IMR-90 (cell line): ENCODE data around the gene FAM234A. TPM values are rescaled to one million over a fixed set of nuclear protein-coding genes. Genes with fewer than 3 reads are reported as not detected.

Source experiments
- ATAC-seq: fragments of 200-7000 bp; cut with Tn5 transposase; 2 replicates; pipeline ENCODE4 v1.9.1; 2020; ENCODE audit warnings: low read depth, mild to moderate bottlenecking, moderate library complexity
- BruUV-seq: library from RNA; stranded (reverse); fragments of 400-500 nt; replicated peaks from 2 replicates; lab custom pipeline; 2021; lab: Mats Ljungman, UMichigan
- CTCF ChIA-PET: fragments of 300-600 bp; formaldehyde crosslinking; extraction: SDS; loops from one replicate; lab custom pipeline; 2021; ENCODE audit warnings: antibody characterized with exemption; lab: Yijun Ruan, JAX
- POLR2A ChIA-PET: fragments of 300-600 bp; sonication (Branson Sonifier 250); formaldehyde crosslinking; loops from one replicate; lab custom pipeline; 2022; ENCODE audit warnings: antibody characterized with exemption; ENCODE audit not compliant: unreplicated experiment; lab: Charles Lee
- DNase-seq: peaks from one replicate; pipeline ENCODE4 v3.0.0; 2013
- H2AFZ ChIP-seq: replicated peaks from 2 replicates; pipeline ENCODE3; 2013; ENCODE audit warnings: low read length, mild to moderate bottlenecking; ENCODE audit not compliant: poor library complexity
- H2AK5ac ChIP-seq: 2 replicates; pipeline ENCODE4 v1.6.1; 2013; ENCODE audit warnings: low read depth, low read length, inconsistent platforms
- H2AK9ac ChIP-seq: replicated peaks from 2 replicates; pipeline ENCODE3; 2013; ENCODE audit warnings: mild to moderate bottlenecking, low read depth, low read length, moderate library complexity; ENCODE audit not compliant: poor library complexity
- H2BK120ac ChIP-seq: 2 replicates; pipeline ENCODE4 v1.6.1; 2013; ENCODE audit warnings: low read depth, low read length, inconsistent platforms
- H2BK15ac ChIP-seq: 3 replicates; pipeline ENCODE4 v1.6.1; 2013; ENCODE audit warnings: low read depth, low read length, inconsistent platforms
- H2BK20ac ChIP-seq: 2 replicates; pipeline ENCODE4 v1.6.1; 2013; ENCODE audit warnings: low read depth, mild to moderate bottlenecking, inconsistent platforms, low read length, moderate library complexity
- H2BK5ac ChIP-seq: 2 replicates; pipeline ENCODE4 v1.6.1; 2013; ENCODE audit warnings: mild to moderate bottlenecking, low read depth, low read length, inconsistent platforms; ENCODE audit not compliant: poor library complexity, severe bottlenecking
- H3K14ac ChIP-seq: replicated peaks from 2 replicates; pipeline ENCODE4 v1.6.1; 2013; ENCODE audit warnings: low read depth, low read length, inconsistent platforms
- H3K18ac ChIP-seq: 2 replicates; pipeline ENCODE4 v1.6.1; 2013; ENCODE audit warnings: low read depth, low read length, control low read depth
- H3K23ac ChIP-seq: 2 replicates; pipeline ENCODE4 v1.6.1; 2013; ENCODE audit warnings: low read depth, low read length, inconsistent platforms
- H3K27ac ChIP-seq: 2 replicates; pipeline ENCODE4 v1.5.1; 2013; ENCODE audit warnings: mild to moderate bottlenecking, control low read depth, low read length; ENCODE audit not compliant: insufficient read depth
- H3K27me3 ChIP-seq: 2 replicates; pipeline ENCODE4 v1.6.1; 2013; ENCODE audit warnings: low read length; ENCODE audit not compliant: control insufficient read depth, insufficient read depth
- H3K36me3 ChIP-seq: 2 replicates; pipeline ENCODE4 v1.6.1; 2013; ENCODE audit warnings: low read length, mixed read lengths; ENCODE audit not compliant: control insufficient read depth, insufficient read depth
- H3K4ac ChIP-seq: 2 replicates; pipeline ENCODE4 v1.6.1; 2013; ENCODE audit warnings: low read depth, low read length, inconsistent platforms
- H3K4me1 ChIP-seq: 2 replicates; pipeline ENCODE4 v1.6.1; 2013; ENCODE audit warnings: low read length, mixed read lengths; ENCODE audit not compliant: control insufficient read depth, insufficient read depth
- H3K4me2 ChIP-seq: 2 replicates; pipeline ENCODE4 v1.6.1; 2013; ENCODE audit warnings: low read depth, mild to moderate bottlenecking, control low read depth, low read length, moderate library complexity
- H3K4me3 ChIP-seq: 2 replicates; pipeline ENCODE4 v1.5.1; 2013; ENCODE audit warnings: low read depth, mild to moderate bottlenecking, control low read depth, low read length, moderate library complexity; ENCODE audit not compliant: insufficient read depth
- H3K56ac ChIP-seq: 2 replicates; pipeline ENCODE4 v1.6.1; 2013; ENCODE audit warnings: low read length, inconsistent platforms; ENCODE audit not compliant: insufficient read depth; ENCODE audit errors: extremely low read depth
- H3K79me1 ChIP-seq, 2 experiments: 2 replicates each; pipeline ENCODE4 v1.6.1; 2013; ENCODE audit warnings: low read length in 2 of 2, inconsistent platforms in 1 of 2, low read depth in 1 of 2
- H3K9ac ChIP-seq: 2 replicates; pipeline ENCODE4 v1.6.1; 2013; ENCODE audit warnings: low read depth, low read length, control low read depth
- H3K9me1 ChIP-seq: 2 replicates; pipeline ENCODE4 v1.6.1; 2013; ENCODE audit warnings: low read length, inconsistent platforms; ENCODE audit not compliant: insufficient read depth
- H3K9me3 ChIP-seq: 2 replicates; pipeline ENCODE4 v1.6.1; 2013; ENCODE audit warnings: low read length; ENCODE audit not compliant: control insufficient read depth, insufficient read depth
- H4K20me1 ChIP-seq: 2 replicates; pipeline ENCODE4 v1.6.1; 2013; ENCODE audit warnings: low read length, inconsistent platforms; ENCODE audit not compliant: insufficient read depth
- H4K5ac ChIP-seq: 2 replicates; pipeline ENCODE4 v1.6.1; 2013; ENCODE audit warnings: mild to moderate bottlenecking, low read depth, low read length, control low read depth
- H4K8ac ChIP-seq, 2 experiments: 2 replicates each; pipeline ENCODE4 v1.6.1; 2013; ENCODE audit warnings: low read depth in 2 of 2, low read length in 2 of 2, control low read depth in 1 of 2, inconsistent platforms in 1 of 2
- H4K91ac ChIP-seq: 2 replicates; pipeline ENCODE4 v1.6.1; 2013; ENCODE audit warnings: low read depth, low read length, inconsistent platforms; ENCODE audit not compliant: insufficient read depth
- BHLHE40 ChIP-seq: fragments of 150-350 bp; IDR thresholded peaks from 2 replicates; pipeline ENCODE4 v1.6.1; 2016; ENCODE audit warnings: mild to moderate bottlenecking, low read depth, low read length
- CEBPB ChIP-seq: IDR thresholded peaks from 2 replicates; pipeline ENCODE4 v1.6.1; 2012; ENCODE audit warnings: low read depth, low read length, improper control_type of control experiment
- CHD1 ChIP-seq: IDR thresholded peaks from 2 replicates; pipeline ENCODE4 v1.6.1; 2012; ENCODE audit warnings: low read depth, low read length, improper control_type of control experiment
- MAFK ChIP-seq: IDR thresholded peaks from 2 replicates; pipeline ENCODE4 v1.6.1; 2012; ENCODE audit warnings: low read depth, low read length, improper control_type of control experiment
- MAZ ChIP-seq: IDR thresholded peaks from 2 replicates; pipeline ENCODE4 v1.6.1; 2012; ENCODE audit warnings: low read depth, mild to moderate bottlenecking, low read length, improper control_type of control experiment, moderate library complexity, borderline replicate concordance
- MXI1 ChIP-seq: IDR thresholded peaks from 2 replicates; pipeline ENCODE4 v1.6.1; 2012; ENCODE audit warnings: low read depth, mild to moderate bottlenecking, low read length, moderate library complexity, borderline replicate concordance
- NFE2L2 ChIP-seq: fragments of 150-350 bp; IDR thresholded peaks from 2 replicates; pipeline ENCODE4 v1.6.1; 2016; ENCODE audit warnings: low read depth, mild to moderate bottlenecking, low read length
- POLR2A ChIP-seq: IDR thresholded peaks from 2 replicates; pipeline ENCODE4 v1.6.1; 2012; ENCODE audit warnings: mild to moderate bottlenecking, low read depth, low read length
- RCOR1 ChIP-seq: IDR thresholded peaks from 2 replicates; pipeline ENCODE4 v1.6.1; 2012; ENCODE audit warnings: mild to moderate bottlenecking, low read length, improper control_type of control experiment; ENCODE audit not compliant: insufficient replicate concordance
- RFX5 ChIP-seq: IDR thresholded peaks from 2 replicates; pipeline ENCODE4 v1.8.0; 2012; ENCODE audit warnings: low read depth, mild to moderate bottlenecking, low read length, moderate library complexity
- SMC3 ChIP-seq: fragments of 150-350 bp; IDR thresholded peaks from 2 replicates; pipeline ENCODE4 v1.6.1; 2016; ENCODE audit warnings: low read depth, mild to moderate bottlenecking, antibody characterized with exemption, low read length, moderate library complexity
- WGBS, 2 experiments: methylation state at CpG; one replicate each; pipeline versions ENCODE4 v1.1.5 to v1.1.7; 2013; ENCODE audit warnings: missing lambda C conversion rate in 2 of 2; ENCODE audit not compliant: insufficient read length in 1 of 2; ENCODE audit errors: extremely low coverage in 2 of 2; 5-methylcytosine and 5-hydroxymethylcytosine counted together
- dilution Hi-C: fragments of 300-500 bp; cut with HindIII; formaldehyde crosslinking; loops from one replicate; pipeline ENCODE4 v1.14.3; 2018; ENCODE audit warnings: low sequenced_read_pairs; ENCODE audit not compliant: unreplicated experiment
- in situ Hi-C: fragments of 300-500 bp; cut with MboI; formaldehyde crosslinking; loops from 3 replicates; pipeline ENCODE4 v1.14.3; 2019; ENCODE audit warnings: low sequenced_read_pairs, inconsistent platforms, mixed read lengths
- intact Hi-C: fragments of 100-400 bp; cut with micrococcal nuclease; formaldehyde crosslinking; loops from 2 replicates; pipeline ENCODE4 v1.10.0; 2022
- polyA plus RNA-seq, 3 experiments: library from polyadenylated mRNA; depleted of rRNA; stranded (reverse); fragments of >200 nt; gene quantifications; 2 replicates each; pipeline ENCODE4 v1.2.3, GENCODE V29; 2012; ENCODE audit warnings: low replicate concordance in 1 of 3
- total RNA-seq: library from RNA; depleted of rRNA; stranded (reverse); fragments of >200 nt; gene quantifications from 2 replicates; pipeline ENCODE4 v1.2.3, GENCODE V29; 2012
- TF ChIP-seq, protein P1 (sequence below): fragments of 150-350 bp; IDR thresholded peaks from 2 replicates; pipeline ENCODE4 v1.6.1; 2016; ENCODE audit warnings: low read depth, mild to moderate bottlenecking, low read length, moderate library complexity, borderline replicate concordance
- TF ChIP-seq, protein P2 (sequence below): conservative IDR thresholded peaks from 2 replicates; pipeline ENCODE4 v1.5.1; 2012; ENCODE audit warnings: mild to moderate bottlenecking, low read depth, low read length, improper control_type of control experiment

FAM234A gene
- total and polyA plus RNA-seq, 2 of the 4 experiments (the other 2 are of a cell fraction): 30.3 to 64.2 TPM

DNA sequence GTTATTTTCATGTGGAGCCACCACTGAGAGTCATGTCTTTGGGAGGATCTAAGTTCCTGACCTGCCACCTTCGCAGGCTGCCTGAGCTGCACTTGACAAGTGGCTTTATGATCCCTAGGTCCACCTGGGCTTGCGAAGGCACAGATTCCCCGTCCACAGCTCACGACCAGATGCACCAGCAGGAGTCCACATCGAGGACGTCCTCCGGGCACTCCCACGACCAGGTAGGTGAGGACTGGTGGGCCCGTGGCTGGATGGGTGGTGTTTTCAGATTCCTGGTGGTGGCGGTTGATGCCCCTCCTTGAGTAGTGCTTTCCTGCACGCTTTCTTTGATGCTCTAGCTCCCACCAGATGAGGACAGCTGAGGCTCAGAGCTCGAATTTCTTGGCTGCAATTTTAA, 14.8 kb downstream of the FAM234A start:
- BruUV-seq: no TSS peak

More for the DNA sequence above, 14.8 kb downstream of the FAM234A start:
- H2BK15ac ChIP-seq: no peak overlapping the region
- peak overlapping the region; percentile 32 for H2AFZ ChIP-seq
- no peak overlapping the region for H3K9ac ChIP-seq
- H2BK120ac ChIP-seq: no peak overlapping the region
- no peak for ATAC-seq
- H4K20me1 ChIP-seq: peaks cover 6% of the 10 kb centered on the region; the same call in 1 of the 2 replicates
- peaks cover 3 to 4% of the 10 kb centered on the region in 2 experiments; a peak in 3 of 4 replicates for H3K79me1 ChIP-seq
- 100% methylated on average over 1 of the region's 12 CpGs; no CpG with 5 or more reads in 1 of the 2 experiments for WGBS, 2 experiments
- H3K4me3 ChIP-seq: no peak overlapping the region
- no peak overlapping the region for H3K4me2 ChIP-seq
- no peak overlapping the region for H3K4ac ChIP-seq
- no peak overlapping the region for H3K27ac ChIP-seq
- no peak overlapping the region for H4K5ac ChIP-seq
- no peak overlapping the region for H3K18ac ChIP-seq
- dilution Hi-C loops (no loop called here), intact Hi-C loops (no loop called here), in situ Hi-C loops (no loop called here)
- TF ChIP-seq, protein P1, sequence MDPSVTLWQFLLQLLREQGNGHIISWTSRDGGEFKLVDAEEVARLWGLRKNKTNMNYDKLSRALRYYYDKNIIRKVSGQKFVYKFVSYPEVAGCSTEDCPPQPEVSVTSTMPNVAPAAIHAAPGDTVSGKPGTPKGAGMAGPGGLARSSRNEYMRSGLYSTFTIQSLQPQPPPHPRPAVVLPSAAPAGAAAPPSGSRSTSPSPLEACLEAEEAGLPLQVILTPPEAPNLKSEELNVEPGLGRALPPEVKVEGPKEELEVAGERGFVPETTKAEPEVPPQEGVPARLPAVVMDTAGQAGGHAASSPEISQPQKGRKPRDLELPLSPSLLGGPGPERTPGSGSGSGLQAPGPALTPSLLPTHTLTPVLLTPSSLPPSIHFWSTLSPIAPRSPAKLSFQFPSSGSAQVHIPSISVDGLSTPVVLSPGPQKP: no peak
- TF ChIP-seq CEBPB (no peak), MXI1 (no peak), SMC3 (no peak), POLR2A (no peak), RFX5 (no peak), CHD1 (no peak), NFE2L2 (no peak), RCOR1 (no peak), BHLHE40 (no peak), MAFK (no peak), MAZ (no peak)
- TF ChIP-seq, protein P2, sequence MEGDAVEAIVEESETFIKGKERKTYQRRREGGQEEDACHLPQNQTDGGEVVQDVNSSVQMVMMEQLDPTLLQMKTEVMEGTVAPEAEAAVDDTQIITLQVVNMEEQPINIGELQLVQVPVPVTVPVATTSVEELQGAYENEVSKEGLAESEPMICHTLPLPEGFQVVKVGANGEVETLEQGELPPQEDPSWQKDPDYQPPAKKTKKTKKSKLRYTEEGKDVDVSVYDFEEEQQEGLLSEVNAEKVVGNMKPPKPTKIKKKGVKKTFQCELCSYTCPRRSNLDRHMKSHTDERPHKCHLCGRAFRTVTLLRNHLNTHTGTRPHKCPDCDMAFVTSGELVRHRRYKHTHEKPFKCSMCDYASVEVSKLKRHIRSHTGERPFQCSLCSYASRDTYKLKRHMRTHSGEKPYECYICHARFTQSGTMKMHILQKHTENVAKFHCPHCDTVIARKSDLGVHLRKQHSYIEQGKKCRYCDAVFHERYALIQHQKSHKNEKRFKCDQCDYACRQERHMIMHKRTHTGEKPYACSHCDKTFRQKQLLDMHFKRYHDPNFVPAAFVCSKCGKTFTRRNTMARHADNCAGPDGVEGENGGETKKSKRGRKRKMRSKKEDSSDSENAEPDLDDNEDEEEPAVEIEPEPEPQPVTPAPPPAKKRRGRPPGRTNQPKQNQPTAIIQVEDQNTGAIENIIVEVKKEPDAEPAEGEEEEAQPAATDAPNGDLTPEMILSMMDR: no peak
- no peak overlapping the region for H3K14ac ChIP-seq
- H2AK5ac ChIP-seq: no peak overlapping the region
- H3K4me1 ChIP-seq: no peaks in the 10 kb centered on the region
- 0 out of 2 replicates have a peak, but pooled peaks cover 6% of the 10 kb centered on the region for H3K9me1 ChIP-seq
- H4K91ac ChIP-seq: no peak overlapping the region
- POLR2A ChIA-PET: no interaction called here
- no peaks in the 10 kb centered on the region for H3K9me3 ChIP-seq
- no peak for DNase-seq
- no peak overlapping the region for H3K23ac ChIP-seq
- H3K56ac ChIP-seq: no peak overlapping the region
- H2AK9ac ChIP-seq: peak overlapping the region; percentile 42
- H2BK5ac ChIP-seq: no peak overlapping the region
- H3K36me3 ChIP-seq: peaks cover 16% of the 10 kb centered on the region
- no peak overlapping the region for H2BK20ac ChIP-seq
- no peaks in the 10 kb centered on the region for H3K27me3 ChIP-seq
- CTCF ChIA-PET: no interaction called here
- H4K8ac ChIP-seq: no peak overlapping the region
